Measurements from ENCODE around the gene UBXN7.

DNA sequence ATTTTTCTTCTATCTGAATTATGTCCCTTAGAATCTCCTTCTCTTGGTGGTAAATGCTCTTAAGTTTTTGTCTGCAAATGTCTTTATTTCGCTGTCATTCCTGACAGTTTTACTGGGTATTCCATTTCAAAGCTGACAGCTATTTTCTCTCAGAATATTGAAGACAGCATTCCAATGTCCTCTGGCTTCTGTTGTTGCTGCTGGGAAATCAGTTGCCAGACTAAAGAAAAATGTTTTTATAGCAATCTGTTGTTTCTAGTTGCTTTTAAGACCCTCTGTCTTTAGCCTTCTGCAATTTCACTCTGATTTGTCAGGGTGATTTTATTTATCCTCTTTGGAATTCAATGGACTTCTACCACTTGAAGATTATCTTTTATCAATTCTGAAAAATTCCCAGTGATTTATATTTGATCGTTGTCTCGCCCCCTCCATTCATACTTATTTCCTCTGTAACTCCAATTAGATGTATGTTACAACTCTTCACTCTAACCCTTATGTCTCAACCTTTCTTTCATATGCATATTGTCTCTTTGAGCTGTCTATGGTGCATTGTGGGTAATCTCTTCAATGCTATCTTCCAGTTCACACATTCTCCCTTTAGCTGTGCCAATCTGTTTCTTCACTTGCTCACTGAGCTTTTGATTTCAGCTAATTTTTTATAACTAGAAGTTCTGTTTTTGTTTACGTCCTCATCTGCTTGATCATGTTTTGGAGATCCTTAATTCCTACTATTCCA, 23.5 kb downstream of the UBXN7 start:
- TF ChIP-seq, protein P1, sequence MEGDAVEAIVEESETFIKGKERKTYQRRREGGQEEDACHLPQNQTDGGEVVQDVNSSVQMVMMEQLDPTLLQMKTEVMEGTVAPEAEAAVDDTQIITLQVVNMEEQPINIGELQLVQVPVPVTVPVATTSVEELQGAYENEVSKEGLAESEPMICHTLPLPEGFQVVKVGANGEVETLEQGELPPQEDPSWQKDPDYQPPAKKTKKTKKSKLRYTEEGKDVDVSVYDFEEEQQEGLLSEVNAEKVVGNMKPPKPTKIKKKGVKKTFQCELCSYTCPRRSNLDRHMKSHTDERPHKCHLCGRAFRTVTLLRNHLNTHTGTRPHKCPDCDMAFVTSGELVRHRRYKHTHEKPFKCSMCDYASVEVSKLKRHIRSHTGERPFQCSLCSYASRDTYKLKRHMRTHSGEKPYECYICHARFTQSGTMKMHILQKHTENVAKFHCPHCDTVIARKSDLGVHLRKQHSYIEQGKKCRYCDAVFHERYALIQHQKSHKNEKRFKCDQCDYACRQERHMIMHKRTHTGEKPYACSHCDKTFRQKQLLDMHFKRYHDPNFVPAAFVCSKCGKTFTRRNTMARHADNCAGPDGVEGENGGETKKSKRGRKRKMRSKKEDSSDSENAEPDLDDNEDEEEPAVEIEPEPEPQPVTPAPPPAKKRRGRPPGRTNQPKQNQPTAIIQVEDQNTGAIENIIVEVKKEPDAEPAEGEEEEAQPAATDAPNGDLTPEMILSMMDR (IDR thresholded peaks at IDR 0.05), result no peak
- TF ChIP-seq POLR2A (IDR thresholded peaks at IDR 0.05), result no peak
